HL-60 (cell line): Measurements from ENCODE around the gene PIP5K1B.

Source experiments
- DNase-seq, 2 experiments: peaks; one replicate each; pipeline ENCODE4 v3.0.0-alpha.2; 2010 to 2020; ENCODE audit warnings: low read depth in 1 of 2, low spot score in 1 of 2
- H3K27ac ChIP-seq: fragments of 250-450 bp; sonication (Bioruptor Pico); replicated peaks from 2 replicates; pipeline ENCODE4 v1.5.1; 2020; ENCODE audit warnings: mild to moderate bottlenecking, moderate library complexity
- H3K27me3 ChIP-seq: fragments of 250-450 bp; sonication (Bioruptor Pico); 2 replicates; pipeline ENCODE4 v1.5.1; 2021; ENCODE audit warnings: mild to moderate bottlenecking, moderate library complexity; ENCODE audit not compliant: insufficient read depth, poor library complexity, severe bottlenecking
- H3K4me3 ChIP-seq: replicated peaks from 2 replicates; pipeline ENCODE4 v1.5.1; 2011; ENCODE audit warnings: mild to moderate bottlenecking, control low read depth, low read length; ENCODE audit not compliant: insufficient read depth
- GABPA ChIP-seq: IDR thresholded peaks from 2 replicates; pipeline ENCODE4 v1.6.1; 2012; ENCODE audit warnings: low read depth
- POLR2AphosphoS5 ChIP-seq: IDR thresholded peaks from 2 replicates; pipeline ENCODE4 v1.6.1; 2012; ENCODE audit warnings: low read depth
- SPI1 ChIP-seq: IDR thresholded peaks from 2 replicates; pipeline ENCODE4 v1.6.1; 2012; ENCODE audit warnings: low read depth, mild to moderate bottlenecking, borderline replicate concordance
- TF ChIP-seq, protein P1 (sequence below): IDR thresholded peaks from one replicate; pipeline ENCODE4 v1.5.1; 2011; ENCODE audit warnings: low read length, control low read depth, inconsistent platforms; ENCODE audit not compliant: insufficient read depth
- TF ChIP-seq, protein P2 (sequence below): IDR thresholded peaks from 2 replicates; pipeline ENCODE4 v1.6.1; 2012; ENCODE audit warnings: low read depth; ENCODE audit not compliant: insufficient replicate concordance

Gene PIP5K1B

DNA sequence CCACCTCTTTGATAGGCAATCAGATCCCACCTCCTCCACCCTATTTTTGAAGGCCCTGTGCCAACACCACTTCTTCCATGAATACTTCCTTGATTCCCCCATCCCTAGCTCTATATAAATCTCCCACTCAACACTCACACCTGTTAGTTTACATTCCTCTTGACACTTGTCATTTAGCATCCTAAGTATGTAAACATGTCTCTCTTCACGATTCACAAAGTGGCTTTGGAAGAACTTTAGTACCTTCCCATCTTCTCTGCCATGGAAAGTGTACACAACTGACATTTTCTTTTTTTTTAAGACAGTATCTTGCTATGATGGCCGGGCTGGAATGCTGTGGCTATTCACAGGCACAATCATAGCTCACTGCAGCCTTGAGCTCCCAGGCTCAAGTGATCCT lies 329.0 kb downstream of the PIP5K1B start:
- Histone ChIP-seq H3K27ac (no peak overlapping the region), H3K4me3 (no peak overlapping the region), H3K27me3 (no peaks in the 10 kb centered on the region)
- no peak for DNase-seq
- no peak for TF ChIP-seq GABPA
- no peak for TF ChIP-seq SPI1
- TF ChIP-seq, protein P1, sequence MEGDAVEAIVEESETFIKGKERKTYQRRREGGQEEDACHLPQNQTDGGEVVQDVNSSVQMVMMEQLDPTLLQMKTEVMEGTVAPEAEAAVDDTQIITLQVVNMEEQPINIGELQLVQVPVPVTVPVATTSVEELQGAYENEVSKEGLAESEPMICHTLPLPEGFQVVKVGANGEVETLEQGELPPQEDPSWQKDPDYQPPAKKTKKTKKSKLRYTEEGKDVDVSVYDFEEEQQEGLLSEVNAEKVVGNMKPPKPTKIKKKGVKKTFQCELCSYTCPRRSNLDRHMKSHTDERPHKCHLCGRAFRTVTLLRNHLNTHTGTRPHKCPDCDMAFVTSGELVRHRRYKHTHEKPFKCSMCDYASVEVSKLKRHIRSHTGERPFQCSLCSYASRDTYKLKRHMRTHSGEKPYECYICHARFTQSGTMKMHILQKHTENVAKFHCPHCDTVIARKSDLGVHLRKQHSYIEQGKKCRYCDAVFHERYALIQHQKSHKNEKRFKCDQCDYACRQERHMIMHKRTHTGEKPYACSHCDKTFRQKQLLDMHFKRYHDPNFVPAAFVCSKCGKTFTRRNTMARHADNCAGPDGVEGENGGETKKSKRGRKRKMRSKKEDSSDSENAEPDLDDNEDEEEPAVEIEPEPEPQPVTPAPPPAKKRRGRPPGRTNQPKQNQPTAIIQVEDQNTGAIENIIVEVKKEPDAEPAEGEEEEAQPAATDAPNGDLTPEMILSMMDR: no peak
- TF ChIP-seq POLR2AphosphoS5: no peak
- TF ChIP-seq, protein P2, sequence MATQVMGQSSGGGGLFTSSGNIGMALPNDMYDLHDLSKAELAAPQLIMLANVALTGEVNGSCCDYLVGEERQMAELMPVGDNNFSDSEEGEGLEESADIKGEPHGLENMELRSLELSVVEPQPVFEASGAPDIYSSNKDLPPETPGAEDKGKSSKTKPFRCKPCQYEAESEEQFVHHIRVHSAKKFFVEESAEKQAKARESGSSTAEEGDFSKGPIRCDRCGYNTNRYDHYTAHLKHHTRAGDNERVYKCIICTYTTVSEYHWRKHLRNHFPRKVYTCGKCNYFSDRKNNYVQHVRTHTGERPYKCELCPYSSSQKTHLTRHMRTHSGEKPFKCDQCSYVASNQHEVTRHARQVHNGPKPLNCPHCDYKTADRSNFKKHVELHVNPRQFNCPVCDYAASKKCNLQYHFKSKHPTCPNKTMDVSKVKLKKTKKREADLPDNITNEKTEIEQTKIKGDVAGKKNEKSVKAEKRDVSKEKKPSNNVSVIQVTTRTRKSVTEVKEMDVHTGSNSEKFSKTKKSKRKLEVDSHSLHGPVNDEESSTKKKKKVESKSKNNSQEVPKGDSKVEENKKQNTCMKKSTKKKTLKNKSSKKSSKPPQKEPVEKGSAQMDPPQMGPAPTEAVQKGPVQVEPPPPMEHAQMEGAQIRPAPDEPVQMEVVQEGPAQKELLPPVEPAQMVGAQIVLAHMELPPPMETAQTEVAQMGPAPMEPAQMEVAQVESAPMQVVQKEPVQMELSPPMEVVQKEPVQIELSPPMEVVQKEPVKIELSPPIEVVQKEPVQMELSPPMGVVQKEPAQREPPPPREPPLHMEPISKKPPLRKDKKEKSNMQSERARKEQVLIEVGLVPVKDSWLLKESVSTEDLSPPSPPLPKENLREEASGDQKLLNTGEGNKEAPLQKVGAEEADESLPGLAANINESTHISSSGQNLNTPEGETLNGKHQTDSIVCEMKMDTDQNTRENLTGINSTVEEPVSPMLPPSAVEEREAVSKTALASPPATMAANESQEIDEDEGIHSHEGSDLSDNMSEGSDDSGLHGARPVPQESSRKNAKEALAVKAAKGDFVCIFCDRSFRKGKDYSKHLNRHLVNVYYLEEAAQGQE: no peak

DNA sequence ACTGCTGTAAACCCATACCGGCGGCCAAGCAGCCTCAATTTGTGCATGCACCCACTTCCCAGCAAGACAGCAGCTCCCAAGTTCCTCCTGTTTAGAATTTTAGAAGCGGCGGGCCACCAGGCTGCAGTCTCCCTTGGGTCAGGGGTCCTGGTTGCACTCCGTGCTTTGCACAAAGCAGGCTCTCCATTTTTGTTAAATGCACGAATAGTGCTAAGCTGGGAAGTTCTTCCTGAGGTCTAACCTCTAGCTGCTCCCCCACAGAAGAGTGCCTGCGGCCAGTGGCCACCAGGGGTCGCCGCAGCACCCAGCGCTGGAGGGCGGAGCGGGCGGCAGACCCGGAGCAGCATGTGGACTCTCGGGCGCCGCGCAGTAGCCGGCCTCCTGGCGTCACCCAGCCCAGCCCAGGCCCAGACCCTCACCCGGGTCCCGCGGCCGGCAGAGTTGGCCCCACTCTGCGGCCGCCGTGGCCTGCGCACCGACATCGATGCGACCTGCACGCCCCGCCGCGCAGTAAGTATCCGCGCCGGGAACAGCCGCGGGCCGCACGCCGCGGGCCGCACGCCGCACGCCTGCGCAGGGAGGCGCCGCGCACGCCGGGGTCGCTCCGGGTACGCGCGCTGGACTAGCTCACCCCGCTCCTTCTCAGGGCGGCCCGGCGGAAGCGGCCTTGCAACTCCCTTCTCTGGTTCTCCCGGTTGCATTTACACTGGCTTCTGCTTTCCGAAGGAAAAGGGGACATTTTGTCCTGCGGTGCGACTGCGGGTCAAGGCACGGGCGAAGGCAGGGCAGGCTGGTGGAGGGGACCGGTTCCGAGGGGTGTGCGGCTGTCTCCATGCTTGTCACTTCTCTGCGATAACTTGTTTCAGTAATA lies 330.6 kb downstream of the PIP5K1B start, which contains the start of gene FXN:
Gene FXN, plus strand, starts transcription at position 315 of the 871 bp plus-strand sequence. Its CDS starts 31 bp downstream, at position 346.
- Histone ChIP-seq H3K4me3 (peak within 1 kb of the TSS; percentile 64), H3K27me3 (no peaks in the 10 kb centered on the region), H3K27ac (peak within 1 kb of the TSS; percentile 91)
- peak; percentile 67 to 79 for DNase-seq
- TF ChIP-seq GABPA (no peak), POLR2AphosphoS5 (peak; percentile 73), SPI1 (0 out of 2 replicates have a peak, but pooled peaks have one; percentile 11)
- TF ChIP-seq, protein P1: peak; percentile 91
- TF ChIP-seq, protein P2: no peak

DNA sequence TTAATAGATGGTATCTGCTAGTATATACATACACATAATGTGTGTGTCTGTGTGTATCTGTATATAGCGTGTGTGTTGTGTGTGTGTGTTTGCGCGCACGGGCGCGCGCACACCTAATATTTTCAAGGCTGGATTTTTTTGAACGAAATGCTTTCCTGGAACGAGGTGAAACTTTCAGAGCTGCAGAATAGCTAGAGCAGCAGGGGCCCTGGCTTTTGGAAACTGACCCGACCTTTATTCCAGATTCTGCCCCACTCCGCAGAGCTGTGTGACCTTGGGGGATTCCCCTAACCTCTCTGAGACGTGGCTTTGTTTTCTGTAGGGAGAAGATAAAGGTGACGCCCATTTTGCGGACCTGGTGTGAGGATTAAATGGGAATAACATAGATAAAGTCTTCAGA lies 331.3 kb downstream of the PIP5K1B start:
- no peaks in the 10 kb centered on the region for H3K27me3 ChIP-seq
- peak overlapping the region; percentile 91 for H3K27ac ChIP-seq
- peak; percentile 20 to 38 for DNase-seq
- H3K4me3 ChIP-seq: peak overlapping the region; percentile 64
- TF ChIP-seq SPI1 (no peak), POLR2AphosphoS5 (0 out of 2 replicates have a peak, but pooled peaks have one; percentile 8)
- TF ChIP-seq, protein P1: no peak
